Gastroesophageal sphincter (tissue), 4 donors: ENCODE results near the gene GAD1. TPM values are rescaled to one million over a fixed set of nuclear protein-coding genes. Genes with fewer than 3 reads are reported as not detected.

Experiments used
- ATAC-seq: fragments of 150-250 bp; one replicate; pipeline ENCODE4 v1.9.1; 2016; ENCODE audit warnings: mild to moderate bottlenecking, moderate library complexity
- H3K27ac ChIP-seq, 4 donors: fragments of 200-600 bp; sonication (generic) in 3 of 4; 1 replicate in 3 of 4; 2 replicates in 1 of 4; pipeline ENCODE4 v1.5.1; 2016 to 2019
- H3K27me3 ChIP-seq: fragments of 200-600 bp; sonication (generic); one replicate; pipeline ENCODE4 v1.5.1; 2019
- H3K36me3 ChIP-seq, 2 donors: fragments of 200-600 bp; sonication (generic); one replicate each; pipeline ENCODE4 v1.5.1; 2019; ENCODE audit warnings: control low read depth in 1 of 2
- H3K4me1 ChIP-seq, 3 donors: fragments of 200-600 bp; sonication (generic); 1 replicate in 2 of 3; 2 replicates in 1 of 3; pipeline ENCODE4 v1.5.1; 2016 to 2019; ENCODE audit warnings: control low read depth in 2 of 3
- H3K4me3 ChIP-seq, 2 donors: fragments of 200-600 bp; sonication (generic); one replicate each; pipeline ENCODE4 v1.5.1; 2019; ENCODE audit warnings: mild to moderate bottlenecking in 1 of 2, moderate library complexity in 1 of 2
- H3K9me3 ChIP-seq, 3 donors: fragments of 200-600 bp; sonication (generic); one replicate each; pipeline ENCODE4 v1.5.1; 2017 to 2019; ENCODE audit warnings: control low read depth in 2 of 3
- EP300 ChIP-seq: sonication (generic); formaldehyde crosslinking; IDR thresholded peaks from one replicate; pipeline ENCODE4 v1.6.1; 2017; ENCODE audit warnings: antibody characterized with exemption, mild to moderate bottlenecking
- POLR2A ChIP-seq, 2 donors: fragments of 450-650 bp; IDR thresholded peaks; one replicate each; pipeline ENCODE4 v1.6.1; 2017; ENCODE audit warnings: antibody characterized with exemption in 2 of 2, mild to moderate bottlenecking in 2 of 2, moderate library complexity in 1 of 2
- POLR2AphosphoS5 ChIP-seq: sonication (generic); formaldehyde crosslinking; IDR thresholded peaks from one replicate; pipeline ENCODE4 v1.6.1; 2017; ENCODE audit warnings: antibody characterized with exemption
- WGBS, 2 donors: methylation state at CpG; one replicate each; pipeline ENCODE4 v1.1.5; 2018; ENCODE audit warnings: low coverage in 1 of 2; 5-methylcytosine and 5-hydroxymethylcytosine counted together
- total RNA-seq, 4 donors: library from RNA; depleted of rRNA; stranded (reverse); fragments of >200 nt; gene quantifications; one replicate each; pipeline ENCODE4 v1.1.0, GENCODE V29; 2016
- TF ChIP-seq, protein P1 (sequence below), 4 experiments: fragments of 200-600 bp in 2 of 4; fragments of 450-650 bp in 2 of 4; sonication (generic) in 1 of 4; IDR thresholded peaks; one replicate each; pipeline ENCODE4 v1.5.1; 2017 to 2019; ENCODE audit warnings: antibody characterized with exemption in 4 of 4, mild to moderate bottlenecking in 2 of 4, moderate library complexity in 2 of 4

GAD1 gene
- total RNA-seq, 4 donors from 2014 or later: not detected

DNA sequence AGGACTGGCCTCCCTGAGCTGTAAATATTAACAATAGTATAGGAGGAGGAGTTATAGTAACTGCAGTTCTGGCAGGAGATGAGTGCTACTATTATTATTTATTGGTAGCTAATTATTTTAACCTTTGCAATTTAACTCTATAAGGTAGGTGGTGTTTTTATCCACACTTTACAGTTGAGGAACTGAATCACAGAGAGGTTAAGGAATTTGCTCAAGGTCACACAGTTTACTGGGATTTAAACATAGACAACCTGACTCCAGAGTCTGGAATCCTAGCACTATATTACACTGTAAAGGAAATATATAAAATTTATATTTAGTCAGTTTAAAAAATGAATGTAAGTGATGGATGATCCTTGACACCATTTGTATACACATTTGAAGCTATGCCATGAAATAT, 44.4 kb upstream of the GAD1 start:
- Histone ChIP-seq H3K27me3 (no peaks in the 10 kb centered on the region), H3K36me3 (no peaks in the 10 kb centered on the region), H3K4me3 (no peak overlapping the region), H3K9me3 (no peaks in the 10 kb centered on the region), H3K4me1 (peaks cover 0 to 22% (median 4%) of the 10 kb centered on the region in 3 donors), H3K27ac (no peak overlapping the region)
- no peak for ATAC-seq
- TF ChIP-seq, protein P1, sequence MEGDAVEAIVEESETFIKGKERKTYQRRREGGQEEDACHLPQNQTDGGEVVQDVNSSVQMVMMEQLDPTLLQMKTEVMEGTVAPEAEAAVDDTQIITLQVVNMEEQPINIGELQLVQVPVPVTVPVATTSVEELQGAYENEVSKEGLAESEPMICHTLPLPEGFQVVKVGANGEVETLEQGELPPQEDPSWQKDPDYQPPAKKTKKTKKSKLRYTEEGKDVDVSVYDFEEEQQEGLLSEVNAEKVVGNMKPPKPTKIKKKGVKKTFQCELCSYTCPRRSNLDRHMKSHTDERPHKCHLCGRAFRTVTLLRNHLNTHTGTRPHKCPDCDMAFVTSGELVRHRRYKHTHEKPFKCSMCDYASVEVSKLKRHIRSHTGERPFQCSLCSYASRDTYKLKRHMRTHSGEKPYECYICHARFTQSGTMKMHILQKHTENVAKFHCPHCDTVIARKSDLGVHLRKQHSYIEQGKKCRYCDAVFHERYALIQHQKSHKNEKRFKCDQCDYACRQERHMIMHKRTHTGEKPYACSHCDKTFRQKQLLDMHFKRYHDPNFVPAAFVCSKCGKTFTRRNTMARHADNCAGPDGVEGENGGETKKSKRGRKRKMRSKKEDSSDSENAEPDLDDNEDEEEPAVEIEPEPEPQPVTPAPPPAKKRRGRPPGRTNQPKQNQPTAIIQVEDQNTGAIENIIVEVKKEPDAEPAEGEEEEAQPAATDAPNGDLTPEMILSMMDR (IDR thresholded peaks at IDR 0.05): no peak
- TF ChIP-seq POLR2A (IDR thresholded peaks at IDR 0.05): no peak
- no peak for TF ChIP-seq POLR2AphosphoS5
- no peak for TF ChIP-seq EP300

GRCh38 chr2:170774074-170774473, 42.6 kb upstream of the GAD1 start:
- H3K27ac ChIP-seq: no peak overlapping the region
- peaks cover 0 to 22% (median 4%) of the 10 kb centered on the region in 3 donors for H3K4me1 ChIP-seq
- TF ChIP-seq, protein P1 (IDR thresholded peaks at IDR 0.05): no peak
- TF ChIP-seq EP300: no peak
- no peak for TF ChIP-seq POLR2AphosphoS5
- no peak for TF ChIP-seq POLR2A (IDR thresholded peaks at IDR 0.05)
- H3K27me3 ChIP-seq: no peaks in the 10 kb centered on the region
- no peaks in the 10 kb centered on the region for H3K36me3 ChIP-seq
- H3K9me3 ChIP-seq: no peaks in the 10 kb centered on the region
- no peak overlapping the region for H3K4me3 ChIP-seq
- ATAC-seq: no peak

DNA sequence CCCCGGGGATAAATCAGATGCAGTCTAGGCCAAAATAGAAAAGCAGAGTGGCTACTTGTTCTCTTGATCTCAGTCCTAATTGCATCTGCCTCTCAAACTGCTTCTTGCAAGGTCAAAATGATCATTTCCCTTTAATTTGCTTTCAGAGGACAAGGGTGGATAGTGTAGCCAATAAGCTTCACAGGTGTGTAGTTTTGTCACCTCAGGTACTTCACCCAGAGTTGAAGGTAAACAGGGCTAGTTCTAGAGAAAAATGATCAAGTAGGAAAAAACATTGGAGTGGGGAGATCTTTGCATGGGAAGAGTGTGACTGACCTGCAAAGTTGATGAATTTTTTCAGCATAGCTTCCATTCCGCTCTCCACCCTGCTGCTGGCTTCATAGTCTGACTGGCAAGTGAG, 37.8 kb upstream of the GAD1 start:
- Histone ChIP-seq H3K4me1 (no peaks in the 10 kb centered on the region), H3K27ac (no peak overlapping the region), H3K27me3 (no peaks in the 10 kb centered on the region), H3K9me3 (no peaks in the 10 kb centered on the region), H3K4me3 (no peak overlapping the region), H3K36me3 (no peaks in the 10 kb centered on the region)
- 50 to 67% methylated on average over 1 to 2 of the region's 2 CpGs for WGBS, 2 donors
- TF ChIP-seq, protein P1 (IDR thresholded peaks at IDR 0.05): no peak
- TF ChIP-seq POLR2AphosphoS5 (no peak), EP300 (no peak), POLR2A (IDR thresholded peaks at IDR 0.05) (no peak)
- ATAC-seq: no peak

DNA sequence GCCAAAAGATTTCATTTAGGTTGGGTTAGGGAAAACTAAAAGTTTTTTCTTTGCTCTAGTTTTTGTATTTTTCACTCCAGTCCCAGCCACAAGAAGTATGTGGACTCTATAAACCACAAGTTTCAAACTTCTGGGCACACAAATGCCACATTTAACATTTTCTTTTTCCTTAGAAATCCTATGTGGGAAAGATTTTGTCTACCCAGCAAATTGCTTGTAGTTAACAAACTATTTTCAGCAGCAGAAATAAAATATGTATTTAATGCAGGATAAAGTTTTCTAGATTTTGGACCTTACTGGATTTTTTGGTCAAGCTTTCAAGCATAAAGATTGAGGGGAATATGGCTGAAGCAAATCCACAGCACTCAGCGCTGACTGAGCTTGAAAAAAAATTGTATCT, 37.4 kb upstream of the GAD1 start:
- H3K27me3 ChIP-seq: no peaks in the 10 kb centered on the region
- no peak overlapping the region for H3K27ac ChIP-seq
- H3K4me1 ChIP-seq: no peaks in the 10 kb centered on the region
- H3K9me3 ChIP-seq: no peaks in the 10 kb centered on the region
- TF ChIP-seq, protein P1 (IDR thresholded peaks at IDR 0.05): no peak
- TF ChIP-seq POLR2A (IDR thresholded peaks at IDR 0.05) (no peak), POLR2AphosphoS5 (no peak), EP300 (no peak)
- no peak for ATAC-seq
- no peaks in the 10 kb centered on the region for H3K36me3 ChIP-seq
- 82 to 100% methylated on average over 1 of the region's 1 CpG for WGBS, 2 donors
- no peak overlapping the region for H3K4me3 ChIP-seq

GRCh38 chr2:170782673-170783072, 34.0 kb upstream of the GAD1 start:
- no peak overlapping the region for H3K27ac ChIP-seq
- no peaks in the 10 kb centered on the region for H3K27me3 ChIP-seq
- TF ChIP-seq, protein P1 (IDR thresholded peaks at IDR 0.05): no peak
- TF ChIP-seq EP300: no peak
- TF ChIP-seq POLR2A (IDR thresholded peaks at IDR 0.05): no peak
- TF ChIP-seq POLR2AphosphoS5: no peak
- H3K4me1 ChIP-seq: no peaks in the 10 kb centered on the region
- H3K36me3 ChIP-seq: no peaks in the 10 kb centered on the region
- H3K9me3 ChIP-seq: no peaks in the 10 kb centered on the region
- no peak overlapping the region for H3K4me3 ChIP-seq
- WGBS, 2 donors: 50 to 88% methylated on average over 2 of the region's 2 CpGs
- no peak for ATAC-seq
